ENCODE measurements around the gene TH. TPM values are rescaled to one million over a fixed set of nuclear protein-coding genes. Genes with fewer than 3 reads are reported as not detected.
"Not testable (repeated sequence)": the region's sequence is repeated elsewhere in the genome, so short reads cannot be mapped to it uniquely, and the experiment has no call there.

Gene TH
- polyA plus RNA-seq, 10 donors = 0.21 to 1.2 (median 0.65) TPM

DNA sequence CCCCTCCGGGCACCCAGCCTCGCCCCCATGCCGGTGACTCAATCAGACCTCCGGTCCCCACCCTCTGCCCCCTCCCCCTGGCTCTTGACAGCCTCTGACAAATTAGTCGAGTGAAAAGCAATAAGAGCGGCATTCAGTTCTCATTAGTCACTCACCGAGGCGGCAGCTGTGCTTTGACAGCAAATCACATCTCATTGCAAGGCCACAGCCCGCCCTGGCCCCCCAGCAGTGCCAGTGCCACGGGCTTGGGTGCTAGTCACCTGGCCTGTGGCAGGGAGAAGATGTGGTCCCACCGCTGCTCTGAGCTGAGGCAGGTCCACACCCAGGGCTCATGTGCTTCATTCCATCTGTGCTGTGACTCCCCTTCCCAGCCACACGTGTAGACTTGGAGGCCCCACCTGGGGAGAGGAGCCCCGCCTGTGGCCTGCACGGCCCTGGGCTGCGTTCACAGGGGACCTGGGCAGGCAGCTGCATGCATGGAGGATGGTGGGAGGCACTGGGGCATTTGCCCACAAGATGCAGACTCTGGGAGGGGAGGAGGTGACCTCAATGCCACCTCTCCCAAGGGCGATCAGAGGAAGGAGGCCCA is 7.4 kb upstream of the TH start:
- DNase-seq = peak in 1 of 3 donors; percentile 33

DNA sequence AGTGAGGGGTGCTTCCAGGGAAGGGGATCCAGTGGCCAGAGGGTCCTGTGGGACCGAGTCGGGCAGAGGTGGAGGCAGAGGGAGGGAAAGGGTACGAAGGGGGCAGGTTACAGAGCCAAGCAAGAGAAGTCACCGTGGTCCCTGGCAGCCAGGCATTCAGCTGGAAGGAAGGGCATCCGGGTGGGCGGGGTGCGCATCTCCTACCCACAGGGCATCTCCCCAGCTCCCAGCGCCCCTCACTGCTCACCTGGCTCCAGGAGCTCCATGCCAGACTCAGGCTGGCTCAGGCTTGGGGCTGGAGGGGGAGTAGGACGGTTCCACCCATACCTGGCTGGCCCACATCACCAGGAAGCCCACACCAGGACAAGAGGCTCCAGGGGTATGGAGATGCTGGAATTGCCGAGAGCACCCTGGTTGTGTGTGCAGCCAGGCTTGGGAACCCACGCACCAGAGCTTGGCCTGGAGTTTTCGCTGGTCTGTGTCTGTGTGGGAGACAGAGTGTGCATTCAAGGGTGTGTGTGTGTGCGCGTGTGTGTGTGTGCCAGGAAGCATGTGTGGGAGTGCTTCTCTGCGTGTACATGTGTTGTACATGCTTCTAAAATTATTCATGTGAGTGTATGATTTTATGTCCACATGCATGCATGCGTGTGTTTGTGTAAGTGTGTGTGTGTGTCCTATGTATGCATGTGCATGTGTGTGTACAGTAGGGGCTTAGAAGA is 6.6 kb upstream of the TH start:
- not testable (repeated sequence) for DNase-seq

DNA sequence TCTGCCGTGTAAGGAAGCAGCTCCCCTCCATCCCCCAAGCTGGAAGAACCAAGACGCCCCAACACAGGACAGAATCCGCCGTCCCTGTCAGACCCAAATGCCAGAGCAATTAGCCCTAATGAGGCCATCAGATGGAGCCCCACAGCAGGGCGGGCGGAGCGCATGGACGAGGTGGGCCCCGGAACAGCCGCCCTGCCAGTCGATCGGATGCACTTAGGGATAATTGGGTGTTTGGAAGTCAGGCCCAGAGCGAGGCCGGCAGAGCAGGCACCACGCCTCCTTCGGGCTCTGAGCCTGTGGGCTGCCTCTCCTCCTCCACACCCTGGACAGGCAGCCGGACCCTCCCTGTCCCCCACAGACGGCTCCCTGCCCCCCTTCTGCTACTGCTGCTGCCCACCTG is 5.5 kb upstream of the TH start:
- no peak for DNase-seq

DNA sequence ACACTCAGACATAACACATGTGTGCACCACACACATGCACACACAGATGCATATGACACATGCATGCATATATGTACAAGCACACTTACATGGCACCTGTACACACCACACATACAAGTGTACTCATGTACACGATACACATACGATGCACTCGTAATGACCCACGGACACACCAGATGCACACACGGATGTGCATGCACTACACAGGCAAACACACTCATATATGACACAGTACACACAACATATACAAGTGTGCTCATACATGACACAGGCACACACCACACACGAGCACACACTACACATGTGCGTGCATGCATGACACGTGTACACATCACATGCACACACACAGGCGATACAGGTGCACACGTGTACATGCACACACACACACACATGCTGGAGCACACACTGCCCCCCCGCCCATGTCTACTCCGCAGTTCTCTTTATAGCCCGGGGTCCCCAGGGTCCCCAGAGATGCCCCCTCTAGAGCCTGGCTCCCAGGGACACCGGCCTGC is 4.8 kb upstream of the TH start:
- no peak for DNase-seq

DNA sequence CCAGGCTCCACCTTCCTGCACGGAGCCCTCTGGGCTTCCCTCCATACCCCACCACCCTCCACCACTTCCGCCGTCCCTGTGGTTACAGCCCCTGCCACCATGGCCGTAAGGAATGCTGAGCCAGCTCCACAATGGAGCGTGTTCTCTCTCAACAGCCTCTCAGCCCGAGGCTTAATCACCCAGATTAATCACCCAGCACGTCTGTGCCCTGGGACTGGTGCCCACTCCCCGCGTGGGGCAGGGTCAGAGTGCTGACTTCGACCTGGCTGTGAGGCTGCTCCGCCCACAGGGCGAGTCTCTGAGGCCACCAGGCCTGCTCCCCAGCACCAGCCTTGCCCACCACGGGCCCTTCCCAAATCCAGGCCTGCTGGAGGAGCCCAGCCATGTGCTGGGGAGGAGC is 4.0 kb upstream of the TH start:
- peak in 1 of 3 donors; percentile 38 for DNase-seq

DNA sequence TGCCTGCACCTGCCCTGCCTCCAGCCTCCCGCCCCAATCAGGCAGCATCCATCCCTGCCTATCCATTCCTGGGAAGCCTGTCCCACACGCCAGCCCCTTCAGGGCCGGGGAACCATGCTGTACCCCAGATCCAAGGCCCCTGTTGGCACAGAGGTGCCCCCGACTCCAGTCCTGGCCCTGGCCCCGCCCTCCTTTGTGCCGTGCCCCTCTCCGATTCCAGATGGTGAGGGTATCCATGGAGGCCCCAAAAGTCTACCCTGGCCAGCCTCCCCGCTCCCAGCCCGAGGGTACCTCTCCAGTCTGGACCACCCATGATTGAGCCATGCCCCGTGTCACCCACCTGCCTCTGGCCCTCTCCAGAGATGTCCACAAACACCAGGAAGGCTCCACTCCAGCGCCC is 2.7 kb upstream of the TH start:
- DNase-seq = no peak

DNA sequence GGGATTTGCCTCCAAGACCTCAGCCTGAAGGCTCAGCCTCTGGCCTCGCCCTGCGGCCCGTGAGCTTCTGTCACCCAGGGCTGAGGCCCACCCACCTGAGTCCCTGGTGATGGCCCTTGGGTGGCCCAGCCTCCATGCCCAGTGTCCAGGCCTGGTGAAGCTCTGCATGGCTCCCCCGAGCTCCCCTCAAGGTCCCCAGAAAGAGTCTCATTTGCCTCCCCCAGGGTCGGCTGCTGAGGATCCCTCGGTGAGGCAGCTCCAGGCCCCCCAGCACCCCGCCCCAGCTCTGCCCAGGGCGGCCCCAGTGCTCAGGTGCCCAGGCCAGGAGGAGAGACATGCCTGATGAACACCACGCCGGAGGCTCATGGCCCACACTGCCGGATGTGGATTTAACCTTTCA is 2.1 kb upstream of the TH start:
- no peak for DNase-seq

DNA sequence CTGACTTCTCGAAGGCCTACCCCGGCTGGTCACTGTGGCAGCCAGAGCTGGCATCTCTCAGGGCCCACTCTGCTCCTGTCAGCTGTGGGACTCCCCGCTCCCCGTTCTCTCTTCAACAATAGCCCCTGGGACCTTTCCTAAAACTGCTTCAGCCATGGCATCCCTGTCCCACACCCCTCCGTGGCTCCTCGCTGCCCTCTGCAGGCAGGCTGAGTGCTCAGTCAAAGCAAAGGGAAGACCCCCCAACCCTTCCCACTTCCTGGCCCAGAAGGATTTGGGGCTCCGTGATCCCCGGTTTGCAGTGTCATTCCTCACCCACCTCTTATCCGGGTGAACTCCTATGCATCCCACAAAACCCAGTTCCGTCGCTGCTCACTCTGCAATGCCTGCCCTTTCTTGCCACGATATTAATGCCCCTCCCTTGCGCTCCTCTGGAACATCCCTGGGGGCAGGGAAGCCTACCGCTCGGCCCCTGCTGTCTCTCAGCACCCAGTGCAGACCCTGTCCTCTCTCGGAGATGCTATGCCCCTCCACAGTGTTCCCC is 1.6 kb upstream of the TH start:
- DNase-seq = no peak

DNA sequence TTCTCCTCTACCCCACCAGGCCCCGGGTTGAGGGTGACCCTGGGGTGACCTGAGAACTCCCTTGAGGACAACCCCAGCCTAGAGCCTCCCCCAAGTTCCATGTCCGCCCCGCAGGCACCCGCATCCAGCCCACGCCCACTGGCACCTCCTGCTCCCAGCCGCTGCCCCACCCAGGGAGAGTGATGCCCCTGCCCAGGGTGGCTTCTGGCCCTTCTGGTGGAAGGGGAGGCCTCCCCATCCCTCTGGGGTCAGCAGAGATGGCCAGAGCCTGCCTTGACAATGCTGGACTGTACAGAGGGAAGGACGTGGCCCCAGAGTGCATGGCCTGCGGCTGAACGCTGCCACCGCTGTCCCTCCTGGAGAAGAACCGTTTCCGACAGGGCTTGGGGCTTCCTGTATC is 1.1 kb upstream of the TH start:
- DNase-seq = no peak

DNA sequence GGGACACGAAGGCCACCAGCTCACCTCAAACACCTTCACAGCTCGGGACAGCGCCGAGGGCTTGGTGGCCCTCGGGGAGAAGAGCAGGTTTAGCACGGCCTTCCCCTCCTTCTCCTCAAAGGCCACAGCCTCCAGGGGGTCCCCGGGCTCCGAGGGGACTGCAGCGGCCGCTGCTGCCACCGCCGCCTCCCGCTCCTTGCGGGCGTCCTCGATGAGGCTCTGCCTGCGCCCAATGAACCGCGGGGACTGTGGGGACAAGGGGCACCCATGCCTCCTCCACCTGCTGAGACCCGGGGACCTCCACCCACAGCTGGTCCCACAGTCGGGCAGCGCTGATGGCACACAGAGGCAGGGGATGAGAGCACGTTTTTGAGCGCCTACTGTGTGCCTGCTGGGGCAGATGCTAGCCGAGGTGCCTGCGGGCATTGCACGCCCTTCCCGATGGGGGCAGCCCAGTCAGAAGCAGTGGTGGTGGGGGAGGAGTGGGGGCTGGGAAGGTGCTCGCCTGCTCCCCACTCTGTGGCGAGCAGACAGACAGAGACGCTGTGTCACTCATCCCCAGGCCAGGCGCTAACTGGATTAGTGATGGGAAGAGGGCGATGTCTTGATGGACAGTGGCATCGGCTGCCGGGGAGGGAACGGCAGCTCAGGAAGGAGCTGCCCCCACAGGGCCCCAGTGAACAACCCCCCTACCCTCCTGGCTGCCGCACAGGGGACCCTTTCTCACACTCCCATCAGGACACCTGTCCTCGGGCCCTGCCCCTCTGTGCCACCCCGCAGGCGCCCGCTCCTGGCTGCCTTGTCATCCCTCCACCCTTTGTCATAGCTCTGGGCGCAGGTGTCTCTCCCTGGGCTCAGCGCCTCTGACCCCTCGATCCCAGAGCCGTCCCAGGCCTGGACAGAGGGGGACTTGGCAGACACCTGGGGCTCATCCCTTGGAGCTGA is 1.7 kb downstream of the TH start:
- no peak for DNase-seq

DNA sequence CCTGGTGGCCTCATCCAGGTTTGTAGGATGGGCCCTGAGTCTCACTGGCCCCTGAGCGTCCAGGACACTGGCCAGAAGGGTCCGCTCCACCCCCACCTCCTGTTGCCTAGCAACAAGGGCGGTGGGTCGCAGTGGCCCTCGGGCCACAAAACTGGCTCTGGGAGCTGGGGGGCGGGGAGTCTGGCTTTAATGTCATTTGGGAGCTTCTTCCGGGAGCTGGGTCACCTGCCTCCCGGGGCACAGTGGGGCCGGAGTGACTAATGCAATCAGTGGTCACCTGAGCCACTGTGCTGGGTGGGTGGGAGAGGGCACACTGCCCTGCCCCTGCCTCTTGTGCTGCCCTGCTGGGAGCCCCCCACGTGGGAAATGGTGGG is 2.6 kb downstream of the TH start:
- no peak for DNase-seq

DNA sequence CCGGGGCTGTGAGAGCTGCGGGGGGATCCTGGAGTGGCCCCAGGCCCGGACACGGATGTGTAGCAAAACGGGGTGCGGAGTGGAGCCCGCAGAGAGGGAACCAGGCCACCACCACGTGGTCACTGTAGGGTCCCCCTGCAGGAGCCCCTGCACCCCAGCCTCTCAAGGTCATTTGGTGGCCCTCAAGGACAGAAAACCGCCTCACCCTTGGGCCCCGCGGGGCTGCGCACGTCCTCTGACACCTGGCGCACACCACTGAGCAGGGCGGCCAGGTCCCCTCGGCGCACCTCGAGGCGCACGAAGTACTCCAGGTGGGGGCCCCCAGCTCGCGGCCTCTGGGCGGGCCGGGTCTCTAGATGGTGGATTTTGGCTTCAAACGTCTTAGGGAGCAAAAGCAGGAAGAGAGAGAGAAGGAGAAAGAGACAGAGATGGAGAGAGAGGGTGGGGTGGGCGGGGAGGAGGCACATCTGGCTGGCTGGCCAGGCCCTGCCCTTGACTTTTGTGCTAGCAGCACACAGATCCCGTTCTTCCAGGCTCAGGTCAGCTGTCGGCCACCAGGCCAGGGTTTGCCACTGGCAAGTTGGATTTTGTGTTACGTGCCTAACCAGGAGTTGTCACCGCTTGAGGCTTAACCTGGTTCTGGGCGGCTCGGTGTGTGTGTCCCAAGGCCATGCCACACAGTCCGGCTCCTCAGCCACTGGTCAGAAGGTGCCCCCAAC is 3.2 kb downstream of the TH start:
- no peak for DNase-seq

DNA sequence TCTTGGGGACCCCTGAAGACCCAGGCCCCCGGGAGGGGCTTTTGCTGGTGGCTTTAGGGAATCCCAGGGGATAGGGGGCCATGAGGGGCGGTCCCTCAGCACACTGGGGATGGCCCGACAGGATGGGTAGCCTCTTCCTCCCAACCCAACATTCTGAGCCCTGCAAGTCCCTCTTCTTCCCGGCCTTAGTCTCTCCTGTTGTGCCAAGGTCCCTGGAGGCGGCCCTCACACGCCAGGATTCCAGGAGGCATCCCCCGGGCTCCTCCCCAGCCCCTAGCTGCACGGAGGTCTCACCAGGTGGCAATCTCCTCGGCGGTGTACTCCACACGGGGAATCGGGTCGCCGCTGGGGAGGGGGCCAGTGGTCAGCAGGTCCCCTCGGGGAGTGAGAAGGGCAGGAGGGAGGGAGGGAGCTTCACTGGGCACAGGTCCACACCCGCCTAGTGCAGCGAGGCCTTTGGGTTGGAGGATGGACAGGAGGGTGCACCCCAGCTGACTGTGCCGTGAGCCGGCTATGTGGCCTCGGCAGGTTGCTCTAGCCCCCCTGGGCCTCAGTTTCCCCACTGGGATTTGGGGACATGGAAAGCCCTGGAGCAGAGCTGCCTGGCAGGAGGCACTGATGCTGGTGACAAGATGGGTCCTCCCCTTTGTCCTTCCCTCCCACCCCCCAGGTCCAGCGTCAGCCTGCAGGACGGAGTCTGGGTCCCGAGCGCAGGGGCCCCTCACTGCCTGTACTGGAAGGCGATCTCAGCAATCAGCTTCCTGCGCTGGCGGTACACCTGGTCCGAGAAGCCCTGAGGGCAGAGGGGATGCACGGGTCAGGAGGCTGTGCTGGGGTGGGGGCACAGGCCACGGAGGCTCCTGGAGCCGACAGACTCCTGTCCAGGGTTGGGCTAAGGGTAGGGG is 4.2 kb downstream of the TH start:
- DNase-seq = no peak

DNA sequence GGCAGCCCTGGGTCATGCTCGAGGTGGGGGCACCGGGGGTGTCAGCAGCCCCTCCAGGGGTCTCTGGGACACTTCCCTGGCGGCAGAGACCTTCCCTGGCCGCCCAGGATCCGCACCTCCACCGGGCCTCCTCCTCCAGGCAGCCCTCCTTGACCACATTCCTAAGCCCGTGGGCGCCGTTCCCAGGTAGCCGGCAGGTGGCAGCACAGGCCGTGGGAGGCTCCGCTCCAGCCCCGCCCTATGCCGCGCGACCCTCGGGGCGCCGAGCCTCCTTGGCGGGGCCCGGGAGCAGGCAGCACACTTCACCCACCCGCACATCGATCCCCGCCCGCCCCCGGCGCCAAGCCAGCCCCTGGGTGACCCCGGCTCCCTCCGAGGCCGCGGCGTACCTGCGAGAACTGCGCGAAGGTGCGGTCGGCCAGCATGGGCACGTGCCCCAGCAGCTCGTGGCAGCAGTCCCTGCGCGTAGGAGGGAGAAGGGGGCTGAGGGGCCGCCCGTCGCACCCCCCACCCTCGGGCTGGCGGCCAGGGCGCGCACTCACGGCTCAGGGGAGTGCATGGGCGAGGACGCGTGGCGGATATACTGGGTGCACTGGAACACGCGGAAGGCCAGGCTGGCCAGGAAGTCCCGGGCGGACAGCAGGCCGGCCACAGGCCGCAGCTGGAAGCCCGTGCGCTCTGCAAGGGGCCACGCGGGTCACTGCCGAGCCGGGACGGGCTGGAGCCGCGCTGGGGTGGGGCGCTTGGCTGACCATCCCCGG is 5.3 kb downstream of the TH start:
- peak in 1 of 3 donors; percentile 74 for DNase-seq

DNA sequence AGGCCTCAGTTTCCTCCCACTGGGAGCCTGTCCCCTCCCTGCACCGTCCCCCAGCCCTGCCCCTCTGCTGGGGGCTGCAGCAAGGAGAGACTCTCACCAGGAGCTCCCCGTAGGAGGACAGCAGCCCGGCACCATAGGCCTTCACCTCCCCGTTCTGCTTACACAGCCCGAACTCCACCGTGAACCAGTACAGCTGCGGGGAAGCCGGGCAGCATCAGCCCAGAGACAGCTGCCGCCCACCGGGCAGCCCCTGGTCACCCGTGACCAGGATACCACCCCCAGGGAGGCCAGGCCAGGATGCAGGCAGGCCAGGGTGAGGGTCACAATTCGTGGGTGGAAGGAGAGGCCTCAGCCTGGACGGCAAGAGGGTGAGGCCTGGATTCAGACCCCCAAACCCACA is 6.0 kb downstream of the TH start:
- no peak for DNase-seq

DNA sequence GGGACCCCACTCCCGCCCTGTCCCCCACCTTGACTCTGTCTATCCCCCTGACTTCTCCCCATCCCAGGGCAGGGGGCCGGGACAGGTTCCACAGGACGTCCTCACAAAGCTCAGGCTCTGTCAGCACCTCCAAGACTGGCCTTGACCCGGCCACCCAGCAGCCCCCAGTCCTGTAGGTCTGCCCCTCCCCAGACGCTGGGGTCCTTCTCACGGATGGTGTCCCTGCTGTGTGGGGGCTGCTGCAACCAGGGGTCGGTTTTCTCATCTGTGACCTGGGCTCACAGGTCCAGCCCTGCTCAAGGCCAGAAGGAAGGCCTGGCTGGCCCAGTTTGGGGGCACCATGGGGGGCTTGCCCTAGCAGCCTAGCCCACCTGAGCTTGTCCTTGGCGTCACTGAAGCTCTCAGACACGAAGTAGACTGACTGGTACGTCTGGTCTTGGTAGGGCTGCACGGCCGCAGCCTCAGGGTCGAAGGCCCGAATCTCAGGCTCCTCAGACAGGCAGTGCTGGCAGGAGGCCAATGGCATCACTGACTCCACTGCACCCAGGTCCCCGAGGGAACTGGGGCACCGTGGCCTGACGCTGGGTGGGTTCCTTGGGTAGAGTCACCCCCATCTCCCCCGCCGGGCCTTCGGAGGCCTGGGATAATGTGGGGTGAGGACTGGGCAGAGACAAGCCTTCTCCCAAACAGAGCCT is 6.6 kb downstream of the TH start:
- no peak for DNase-seq

DNA sequence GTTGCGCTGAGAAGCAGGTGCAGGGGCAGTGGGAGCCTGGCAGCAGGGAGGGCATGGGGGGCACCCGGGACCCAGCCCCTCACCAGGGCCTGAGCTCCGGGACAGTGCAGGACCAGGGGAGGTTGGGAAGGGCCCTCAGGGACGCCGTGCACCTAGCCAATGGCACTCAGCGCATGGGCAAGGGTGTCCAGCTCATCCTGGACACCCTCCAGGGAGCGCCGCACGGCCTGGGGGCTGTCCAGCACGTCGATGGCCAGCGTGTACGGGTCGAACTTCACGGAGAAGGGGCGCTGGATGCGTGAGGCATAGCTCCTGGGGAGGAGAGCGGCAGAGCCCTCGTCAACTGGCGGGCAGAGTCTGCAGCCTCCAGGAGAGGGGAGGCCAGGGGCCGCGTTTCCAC is 7.5 kb downstream of the TH start:
- no peak for DNase-seq

DNA sequence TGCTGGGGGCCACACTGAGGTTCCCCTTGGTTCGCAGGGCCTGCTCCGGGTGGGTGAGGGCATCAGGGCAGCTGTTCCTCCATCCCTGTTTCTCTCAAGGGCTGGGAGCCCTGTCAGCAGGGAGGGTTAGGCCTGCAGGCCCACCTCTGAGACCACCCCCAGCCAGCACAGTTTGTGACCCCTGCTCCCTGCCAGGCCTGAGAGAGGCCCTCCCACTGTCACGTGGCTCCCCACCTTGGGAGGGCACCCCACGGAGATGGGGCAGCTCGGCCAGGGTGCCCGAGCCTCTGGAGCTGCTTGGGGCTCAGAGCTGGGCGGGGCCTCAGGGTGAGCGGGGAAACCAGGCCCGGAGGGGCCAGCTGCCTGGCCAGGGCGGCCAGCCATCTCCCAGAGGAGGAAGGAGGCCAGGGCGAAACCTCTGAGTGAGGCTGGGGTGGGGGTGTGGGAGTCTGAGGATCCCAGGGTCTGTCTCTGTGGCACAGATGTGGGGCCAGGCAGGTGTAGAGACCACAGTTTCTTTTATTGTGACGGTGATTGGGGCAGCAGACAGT is 8.1 kb downstream of the TH start:
- DNase-seq = no peak

DNA sequence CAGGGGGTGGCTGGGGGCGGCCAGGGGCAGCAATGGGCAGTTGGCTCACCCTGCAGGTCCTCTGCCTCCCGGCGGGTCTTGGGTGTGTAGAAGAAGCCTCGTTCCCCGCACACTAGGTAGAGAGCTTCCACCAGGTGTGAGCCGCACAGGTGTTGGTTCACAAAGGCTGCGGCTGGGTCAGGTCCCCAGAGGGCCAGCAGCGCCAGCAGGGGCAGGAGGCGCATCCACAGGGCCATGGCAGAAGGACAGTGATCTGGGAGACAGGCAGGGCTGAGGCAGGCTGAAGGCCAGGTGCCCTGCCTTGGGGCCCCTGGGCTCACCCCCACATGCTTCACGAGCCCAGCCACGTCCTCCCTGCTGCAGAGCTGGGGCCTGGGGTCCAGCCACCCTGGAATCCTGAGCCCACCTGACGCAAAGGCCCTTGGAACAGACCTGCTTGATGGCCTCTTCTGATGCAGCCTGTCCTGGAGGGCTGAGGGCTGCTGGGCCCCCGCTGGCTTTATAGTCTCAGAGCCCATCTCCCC is 10.8 kb downstream of the TH start, which contains the start of gene INS:
INS (minus strand) TSS at position 474 of the 524 bp plus-strand sequence; CDS start at position 236, 238 bp downstream.
- no peak for DNase-seq

All from muscle of back (tissue), 11 donors.